Upper lobe of left lung (tissue), 4 donors: ENCODE results near the gene RPS28.

Experiments used
- CTCF ChIP-seq, 6 experiments: fragments of 450-650 bp in 4 of 6; fragments of 200-600 bp in 2 of 6; sonication (generic) in 2 of 6; IDR thresholded peaks; one replicate each; pipeline ENCODE4 v1.5.1; 2016 to 2019; ENCODE audit warnings: antibody characterized with exemption in 6 of 6
- EP300 ChIP-seq, 4 donors: sonication (generic); formaldehyde crosslinking; IDR thresholded peaks; one replicate each; pipeline ENCODE4 v1.5.1; 2017; ENCODE audit warnings: antibody characterized with exemption in 4 of 4, control low read depth in 2 of 4
- POLR2A ChIP-seq, 4 donors: fragments of 450-650 bp; IDR thresholded peaks; one replicate each; pipeline ENCODE4 v1.5.1; 2016 to 2017; ENCODE audit warnings: antibody characterized with exemption in 4 of 4, mild to moderate bottlenecking in 2 of 4
- POLR2AphosphoS5 ChIP-seq, 2 donors: sonication (generic); formaldehyde crosslinking; IDR thresholded peaks; one replicate each; pipeline ENCODE4 v1.5.1; 2017; ENCODE audit warnings: antibody characterized with exemption in 2 of 2

- TF ChIP-seq CTCF (IDR thresholded peaks at IDR 0.05) (no peak), EP300 (IDR thresholded peaks at IDR 0.05) (no peak), POLR2A (IDR thresholded peaks at IDR 0.05) (no peak), POLR2AphosphoS5 (IDR thresholded peaks at IDR 0.05) (no peak)
Measured at GRCh38 chr19:8360196-8360595, 38.9 kb downstream of the RPS28 start.
